Kidney capillary endothelial cell (primary cell): ENCODE measurements around the gene FAHD1.
"Not testable (repeated sequence)": the region's sequence is repeated elsewhere in the genome, so short reads cannot be mapped to it uniquely, and the experiment has no call there.

Experiments
- DNase-seq: peaks from one replicate; pipeline ENCODE4 v3.0.0-alpha.2; 2018; ENCODE audit warnings: low spot score

FAHD1 gene

DNA sequence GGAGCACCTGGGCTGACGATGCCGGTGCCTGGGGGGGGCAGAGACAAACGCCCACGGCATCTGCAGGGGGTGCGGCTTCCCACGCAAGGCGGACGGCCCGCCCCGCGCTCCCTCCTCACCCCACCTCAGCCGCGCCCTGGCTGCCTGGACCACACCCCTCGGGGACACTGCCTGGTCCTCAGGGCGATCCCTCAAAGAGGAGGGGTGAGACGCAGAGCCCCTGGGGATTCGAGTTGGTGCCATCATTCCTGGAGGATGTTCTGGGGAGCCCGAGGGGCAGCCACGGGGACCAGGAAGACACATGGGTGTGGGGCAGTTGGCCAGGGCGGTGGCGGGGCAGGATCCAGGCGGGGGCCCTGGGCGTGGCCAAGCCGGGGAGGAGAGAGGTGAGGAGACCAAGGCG, 37.4 kb upstream of the FAHD1 start:
- no peak for DNase-seq

DNA sequence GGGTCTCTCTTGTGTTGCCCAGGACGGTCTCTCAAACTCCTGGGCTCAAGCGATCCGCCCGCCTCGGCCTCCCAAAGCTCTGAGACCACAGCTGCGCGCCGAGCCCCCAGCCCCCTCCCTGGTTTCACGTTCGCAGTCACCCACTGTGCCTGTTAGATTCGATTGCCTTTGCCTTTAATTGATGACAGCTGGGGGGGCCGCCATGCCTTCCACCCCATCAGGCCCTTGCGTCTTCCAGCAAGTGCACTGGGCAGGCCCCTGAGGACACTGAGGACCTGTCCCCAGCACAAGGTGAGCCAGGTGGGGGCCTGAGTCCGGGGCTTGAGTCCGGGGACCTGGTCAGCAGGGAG, 36.8 kb upstream of the FAHD1 start:
- DNase-seq: no peak

DNA sequence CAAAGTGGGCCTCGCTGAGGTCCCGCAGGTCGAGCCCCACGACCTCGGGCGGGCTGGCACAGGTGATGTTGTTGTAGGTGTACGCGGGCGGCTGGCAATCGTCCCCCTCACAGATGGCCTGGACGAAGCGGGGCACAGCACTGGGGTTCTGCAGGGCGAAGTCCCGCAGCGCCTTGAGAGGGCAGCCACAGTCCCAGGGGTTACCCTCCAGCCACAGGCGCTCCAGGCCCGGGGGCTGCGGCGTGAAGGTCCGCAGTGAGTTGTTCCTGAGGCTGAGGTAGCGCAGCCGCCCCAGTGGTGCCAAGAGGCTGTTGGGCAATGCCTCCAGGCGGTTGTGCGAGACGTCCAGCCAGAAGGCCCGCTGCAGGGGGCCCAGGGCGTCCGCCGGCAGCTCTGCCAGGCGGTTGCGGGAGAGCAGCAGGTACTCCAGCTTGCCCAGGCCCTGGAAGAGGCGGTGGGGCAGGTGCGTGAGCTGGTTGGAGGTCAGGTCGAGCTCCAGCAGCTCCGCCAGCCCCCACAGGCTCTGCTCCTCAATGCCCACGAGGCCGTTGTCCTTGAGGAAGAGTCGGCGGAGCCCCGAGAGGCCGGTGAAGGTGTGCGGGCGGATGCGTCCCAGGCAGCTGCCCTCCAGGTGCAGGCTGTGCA, 36.3 kb upstream of the FAHD1 start:
- no peak for DNase-seq

DNA sequence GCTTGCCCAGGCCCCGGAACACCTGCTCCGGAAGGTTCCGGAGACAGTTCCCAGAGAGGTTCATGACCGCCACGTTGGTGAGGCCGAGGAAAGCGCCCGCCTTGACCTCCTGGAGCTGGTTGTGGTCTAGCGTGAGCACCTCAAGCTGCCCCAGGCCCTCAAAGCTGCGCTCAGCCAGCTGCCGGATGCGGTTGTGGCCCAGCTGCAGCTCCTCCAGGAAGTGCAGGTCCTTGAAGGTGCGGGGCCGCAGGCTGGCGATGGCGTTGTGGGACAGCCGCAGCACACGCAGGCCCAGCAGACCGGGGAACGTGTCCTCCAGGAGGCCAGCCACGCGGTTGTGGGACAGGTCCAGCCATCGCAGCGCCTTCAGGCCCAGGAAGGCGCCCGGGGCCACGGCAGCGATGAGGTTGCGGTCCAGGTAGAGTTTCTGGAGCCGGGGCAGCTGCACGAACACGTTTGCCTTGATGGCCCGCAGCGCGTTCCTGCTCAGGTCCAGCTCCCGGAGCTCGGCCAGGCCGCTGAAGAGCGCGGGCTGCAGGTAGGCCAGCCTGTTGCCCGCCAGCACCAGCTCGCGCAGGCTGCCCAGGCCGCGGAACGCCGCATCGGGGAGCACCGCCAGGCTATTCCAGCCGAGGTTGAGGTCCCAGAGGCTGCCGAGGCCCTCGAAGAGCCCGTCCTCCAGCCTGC, 35.6 kb upstream of the FAHD1 start:
- DNase-seq: no peak

DNA sequence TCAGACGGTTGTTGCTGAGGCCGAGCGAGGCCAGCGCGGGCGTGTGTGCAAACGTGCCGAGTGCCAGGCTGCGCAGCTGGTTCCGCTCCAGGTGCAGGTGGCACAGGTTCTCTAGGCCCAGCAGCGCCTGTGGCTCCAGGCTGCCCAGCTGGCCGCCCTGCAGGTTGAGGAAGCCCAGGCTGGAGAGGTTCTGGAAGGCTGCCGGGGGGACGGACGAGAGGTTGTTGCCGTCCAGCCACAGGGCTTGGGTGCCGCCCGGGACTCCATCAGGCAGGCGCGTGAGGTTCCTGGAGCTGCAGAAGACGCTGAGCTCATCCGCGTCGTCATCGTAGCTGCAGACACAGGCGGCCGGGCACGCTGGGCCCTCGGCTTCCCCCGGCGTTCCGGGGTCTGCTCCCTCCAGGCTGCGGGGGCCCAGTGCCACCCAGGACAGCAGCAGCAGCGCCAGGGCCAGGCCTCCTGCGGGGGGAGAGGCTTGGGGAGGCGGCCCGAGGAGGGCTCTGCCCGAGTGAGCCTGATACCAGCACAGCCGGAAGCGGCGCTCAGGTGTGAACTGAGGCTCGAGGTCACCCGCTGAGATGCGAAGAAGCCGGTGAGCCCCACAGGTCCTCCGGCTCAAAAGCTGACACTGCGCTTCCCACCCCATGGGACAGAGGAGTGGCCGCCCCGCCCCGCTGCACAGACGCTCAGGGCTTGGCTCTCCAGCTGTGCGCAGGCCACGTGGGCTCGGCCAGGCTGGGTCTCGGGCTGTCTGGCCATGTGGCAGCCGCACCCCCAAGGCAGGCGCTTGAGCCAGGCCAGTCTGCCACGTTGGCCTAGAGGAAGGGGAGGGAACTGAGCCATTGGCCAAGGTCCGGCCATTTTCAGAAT, 34.8 kb upstream of the FAHD1 start:
- no peak for DNase-seq

DNA sequence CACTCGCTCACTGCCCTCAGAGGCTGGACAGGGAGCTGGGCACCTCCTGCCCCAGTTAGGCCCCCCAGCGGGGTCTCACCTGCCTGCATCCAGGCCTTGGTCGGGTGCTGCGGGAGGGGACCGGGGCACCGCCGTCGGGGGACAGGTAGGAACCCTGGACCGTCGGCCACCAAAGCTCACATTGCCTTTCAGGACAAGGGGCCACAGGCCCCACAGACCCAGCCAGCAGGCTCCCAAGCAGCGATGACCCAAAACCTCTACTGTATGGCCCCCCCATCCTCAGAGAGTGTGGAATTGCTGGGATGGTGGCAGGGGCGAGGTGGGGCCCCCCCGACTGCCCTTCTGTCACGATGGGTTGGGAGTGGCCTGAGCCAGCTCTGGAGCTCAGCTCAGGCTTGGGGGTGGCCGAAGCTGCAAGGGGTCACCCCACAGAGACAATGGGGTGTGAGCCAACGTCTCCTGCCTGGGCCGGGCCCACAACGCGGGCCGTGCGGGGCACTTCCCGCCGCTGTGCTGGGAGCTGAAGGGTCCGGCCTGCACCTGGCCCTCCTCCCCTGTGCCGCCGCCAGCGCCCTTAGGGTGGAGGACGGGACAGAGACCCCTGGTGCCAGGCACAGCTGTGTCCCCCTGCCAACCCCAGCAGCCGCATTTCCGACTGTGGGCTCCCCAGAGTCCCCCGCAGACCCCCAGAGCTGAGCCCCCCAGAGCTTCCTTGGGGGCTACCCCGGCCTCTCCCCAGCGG, 34.0 kb upstream of the FAHD1 start:
- DNase-seq: no peak

DNA sequence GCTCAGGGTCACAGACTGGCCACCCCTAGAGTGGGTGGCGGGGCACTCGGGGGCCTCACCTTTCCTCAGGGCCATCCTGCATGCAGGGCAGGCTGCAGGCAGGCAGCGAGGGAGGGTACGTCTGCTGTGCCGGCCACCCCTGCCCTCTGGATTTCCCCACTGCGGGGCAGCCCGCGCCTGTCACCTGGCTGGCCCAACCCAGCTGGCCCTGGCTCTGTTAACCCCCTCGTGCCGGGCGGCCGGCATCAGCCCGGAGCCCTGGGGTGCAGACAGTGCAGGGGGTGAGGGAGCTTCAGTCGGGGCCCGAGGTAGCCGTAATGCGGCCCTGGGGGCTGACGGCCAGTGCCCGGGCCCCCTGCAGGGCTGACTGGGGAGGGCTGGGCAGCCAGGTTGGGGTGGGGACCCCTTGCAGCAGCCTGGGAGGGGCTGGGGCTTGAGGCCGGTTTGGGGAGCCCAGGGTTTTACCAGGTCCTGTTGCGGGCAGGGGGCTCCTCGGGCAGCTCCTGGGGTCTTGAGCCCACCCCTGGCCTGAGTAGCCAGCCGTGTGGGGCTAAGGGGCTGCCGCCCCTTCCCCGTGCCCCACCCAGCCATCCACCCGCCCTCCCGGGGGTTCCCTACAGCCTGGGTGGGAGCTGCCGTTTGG, 33.3 kb upstream of the FAHD1 start, which contains the start of gene IGFALS:
TSS of gene IGFALS (minus strand) at position 128 of the 643 bp plus-strand sequence. CDS start at position 75, 53 bp downstream.
- no peak for DNase-seq

DNA sequence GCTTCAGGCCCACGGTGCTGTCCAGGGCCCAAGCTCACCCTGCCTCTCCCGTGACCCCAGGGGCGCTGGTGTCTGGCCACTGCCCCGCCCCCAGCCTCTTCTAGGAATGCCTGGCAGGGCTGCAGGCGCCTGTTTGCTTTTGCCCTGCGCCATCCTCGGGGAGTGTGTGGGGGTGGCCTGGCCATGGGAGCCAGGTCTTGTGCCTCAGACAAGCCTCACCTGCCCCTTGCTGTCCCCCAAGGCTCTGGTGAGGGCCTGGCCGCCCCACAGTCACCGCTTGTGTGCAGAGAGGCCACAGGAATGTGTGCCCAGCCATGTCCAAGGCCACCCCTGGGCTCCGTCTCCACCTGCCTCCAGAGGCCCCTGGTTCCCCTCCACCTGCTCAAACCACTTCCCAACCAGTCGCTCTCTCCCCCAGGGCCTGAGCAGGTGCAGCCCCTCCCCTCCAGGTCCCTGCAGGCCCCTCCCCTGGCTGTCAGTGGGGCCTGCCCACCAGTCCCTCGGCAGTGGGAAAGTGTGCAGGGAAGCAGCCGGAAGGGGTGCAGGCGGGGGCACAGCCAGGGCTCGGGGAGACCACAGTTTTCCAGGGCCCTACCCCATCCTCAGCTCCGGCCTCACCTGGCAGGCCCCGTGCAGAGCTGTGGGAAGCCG, 32.7 kb upstream of the FAHD1 start:
- DNase-seq: no peak

DNA sequence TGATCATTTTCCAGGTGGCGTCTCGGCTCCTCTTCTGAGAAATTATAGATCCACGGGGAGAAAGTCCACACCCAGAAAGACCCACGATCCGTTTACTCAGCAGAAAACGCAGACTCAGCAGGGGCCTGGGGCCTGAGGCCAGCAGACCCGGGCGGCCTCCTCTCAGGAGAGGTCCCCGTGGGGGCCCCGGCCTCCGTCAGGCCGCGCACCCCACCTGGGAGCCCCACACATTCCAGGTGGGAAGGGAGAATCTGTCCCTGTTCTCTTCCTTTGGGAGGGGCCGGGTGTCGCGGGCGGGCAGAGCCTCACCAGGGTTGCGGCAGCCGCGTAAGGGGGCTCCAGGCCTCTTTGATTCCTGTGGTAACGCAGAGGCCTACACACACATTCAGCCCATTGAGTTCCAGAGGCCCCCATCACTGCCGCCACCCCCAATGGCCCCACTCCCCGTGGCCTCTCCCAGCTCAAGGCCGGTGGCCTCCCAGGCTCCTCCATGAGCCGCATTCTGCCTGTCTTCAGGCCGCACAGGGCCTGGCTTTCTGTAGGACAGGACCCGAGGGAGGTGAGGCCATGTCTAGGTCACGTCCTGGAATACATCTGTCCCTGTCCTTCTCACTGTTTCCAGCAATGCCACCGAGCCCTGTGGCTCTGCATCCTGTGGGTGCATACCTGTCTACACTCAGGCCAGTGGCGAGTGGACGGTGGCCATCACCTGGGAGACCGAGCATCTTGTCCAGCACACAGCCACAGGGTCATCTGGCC, 31.9 kb upstream of the FAHD1 start:
- DNase-seq: no peak

DNA sequence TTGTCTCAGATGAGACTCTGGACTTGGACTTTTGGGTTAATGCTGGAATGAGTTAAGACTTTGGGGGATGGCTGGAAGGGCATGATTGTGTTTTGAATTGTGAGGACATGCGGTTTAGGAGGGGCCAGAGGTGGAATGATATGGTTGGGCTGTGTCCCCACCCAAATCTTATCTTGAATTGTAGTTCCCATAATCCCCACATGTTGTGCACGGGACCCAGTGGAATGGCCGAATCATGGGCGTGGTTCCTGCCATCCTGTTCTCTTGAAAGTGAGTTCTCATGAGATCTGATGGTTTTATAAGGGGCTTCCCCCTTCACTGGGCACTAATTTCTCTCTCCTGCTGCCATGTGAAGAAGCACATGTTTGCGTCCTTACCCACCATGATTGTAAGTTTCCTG, 27.7 kb upstream of the FAHD1 start:
- DNase-seq: not testable (repeated sequence)

DNA sequence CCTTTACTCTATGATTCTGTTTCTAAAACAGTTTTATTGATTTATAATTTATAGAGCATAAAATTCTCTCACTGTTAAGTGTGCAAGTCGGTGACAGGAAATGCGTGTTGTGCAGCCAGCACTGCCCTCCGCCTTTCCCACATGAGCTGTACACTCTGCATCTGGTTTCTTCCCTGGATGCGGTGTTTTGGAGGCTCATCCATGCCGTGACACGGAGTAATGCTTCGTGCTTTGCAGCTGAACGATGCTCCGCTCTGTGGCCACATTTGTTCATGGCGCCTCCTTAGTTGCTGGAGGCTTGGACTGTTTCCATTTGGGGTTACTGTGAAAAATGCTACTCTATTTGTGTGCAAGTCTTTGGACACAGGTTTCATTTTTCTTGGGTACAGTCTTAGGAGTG, 26.3 kb upstream of the FAHD1 start:
- DNase-seq: no peak

DNA sequence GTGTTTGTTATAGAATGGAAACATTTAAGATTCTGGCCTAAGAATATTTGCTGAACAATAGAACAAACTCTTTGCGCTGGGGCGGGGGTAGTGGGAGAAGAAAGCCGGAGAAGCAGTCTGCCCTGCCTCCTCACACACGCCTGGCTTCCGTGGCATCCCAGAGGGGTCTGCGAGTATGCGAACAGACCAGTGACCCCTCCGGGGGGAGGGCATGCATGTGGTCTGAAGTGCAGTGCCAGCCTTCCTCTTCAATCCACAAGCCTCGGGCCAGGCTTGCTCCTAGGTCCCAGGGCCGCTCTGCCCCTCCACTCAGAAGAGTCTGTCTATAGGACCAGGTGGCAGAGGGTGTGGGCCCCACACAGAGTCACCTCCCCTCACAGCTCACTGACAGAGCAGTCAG, 19.4 kb upstream of the FAHD1 start:
- no peak for DNase-seq

DNA sequence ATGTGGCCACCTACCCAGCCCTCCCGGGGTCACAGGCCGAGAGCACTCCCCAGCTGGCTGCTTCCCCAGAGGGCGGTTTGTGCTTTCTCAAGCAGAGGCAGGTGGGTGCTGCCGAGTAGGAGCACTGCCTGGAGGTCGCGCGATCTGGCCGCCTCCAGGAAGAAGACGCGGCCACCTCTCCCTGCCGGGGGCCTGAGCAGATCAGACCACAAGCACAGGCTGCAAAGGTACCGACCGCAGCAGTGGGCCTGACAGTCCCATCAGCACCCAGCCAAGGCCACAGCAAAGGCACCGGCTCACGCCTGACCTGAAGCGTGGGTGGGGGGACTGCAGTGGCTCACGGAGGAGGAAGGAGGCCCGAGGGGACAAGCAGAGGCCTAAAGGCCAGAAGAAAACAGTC, 18.3 kb upstream of the FAHD1 start:
- no peak for DNase-seq

DNA sequence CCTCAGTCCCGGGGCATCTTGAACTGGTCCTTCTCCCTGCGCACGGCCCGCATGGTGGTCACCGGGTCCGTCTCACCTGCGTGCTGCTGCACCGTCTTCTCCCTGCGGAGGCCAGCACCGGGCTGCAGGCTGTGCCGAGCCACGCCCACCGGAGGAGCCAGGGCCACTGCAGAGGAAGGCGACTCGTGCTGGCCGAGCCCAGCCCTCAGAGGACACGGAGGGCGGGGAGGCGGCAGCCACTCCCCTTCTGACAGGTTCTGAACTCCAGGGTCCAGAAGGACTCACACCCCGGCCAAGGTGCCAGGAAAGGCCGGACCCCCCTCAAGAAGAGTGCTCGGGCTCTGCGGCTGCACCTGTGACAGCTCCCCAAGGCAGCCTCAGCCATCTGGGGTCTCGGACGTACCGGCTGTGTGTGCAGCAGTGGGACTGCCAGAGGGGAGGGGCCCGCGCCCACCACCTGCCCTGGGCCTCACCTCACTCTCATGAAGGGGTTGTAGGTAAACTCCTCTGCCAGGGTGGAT, 17.7 kb upstream of the FAHD1 start:
- no peak for DNase-seq

DNA sequence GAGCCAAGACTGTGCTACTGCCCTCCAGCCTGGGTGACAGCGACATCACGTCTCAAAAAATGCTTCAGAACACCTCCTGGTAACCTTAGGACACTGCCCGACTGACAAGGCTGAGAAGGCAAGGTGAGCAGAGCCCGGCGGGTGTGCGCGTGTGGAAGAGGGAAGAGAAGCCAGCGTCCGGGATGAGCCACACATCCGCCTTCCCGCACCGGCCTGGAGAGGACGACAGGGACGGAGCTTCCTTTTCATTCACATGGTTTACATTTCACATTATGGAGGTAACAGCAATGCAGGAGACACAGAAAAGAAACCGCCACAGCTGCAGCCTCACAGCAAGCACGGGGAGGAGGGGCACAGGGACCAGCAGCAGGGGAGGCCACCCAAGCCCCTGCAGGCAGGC, 16.9 kb upstream of the FAHD1 start:
- DNase-seq: no peak

DNA sequence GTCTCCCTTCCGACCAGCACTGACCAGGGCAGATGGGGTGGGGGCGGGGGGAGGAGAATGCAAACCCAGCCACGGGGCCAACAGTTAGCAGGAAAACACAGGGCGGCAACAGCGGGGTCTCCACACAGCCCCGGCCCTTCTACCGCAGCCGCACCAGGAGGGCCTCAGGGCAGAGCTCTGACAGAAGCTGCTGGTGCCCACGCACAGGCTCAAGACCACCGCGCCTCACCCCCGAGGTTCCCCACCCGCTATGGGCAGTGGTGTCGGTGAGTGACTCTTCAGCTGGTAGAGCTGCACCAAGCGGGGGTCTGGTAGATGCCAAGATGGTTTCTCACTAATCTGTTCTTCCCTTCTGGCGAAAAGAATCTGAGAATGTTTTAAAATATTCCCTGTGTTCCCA, 16.5 kb upstream of the FAHD1 start:
- no peak for DNase-seq

DNA sequence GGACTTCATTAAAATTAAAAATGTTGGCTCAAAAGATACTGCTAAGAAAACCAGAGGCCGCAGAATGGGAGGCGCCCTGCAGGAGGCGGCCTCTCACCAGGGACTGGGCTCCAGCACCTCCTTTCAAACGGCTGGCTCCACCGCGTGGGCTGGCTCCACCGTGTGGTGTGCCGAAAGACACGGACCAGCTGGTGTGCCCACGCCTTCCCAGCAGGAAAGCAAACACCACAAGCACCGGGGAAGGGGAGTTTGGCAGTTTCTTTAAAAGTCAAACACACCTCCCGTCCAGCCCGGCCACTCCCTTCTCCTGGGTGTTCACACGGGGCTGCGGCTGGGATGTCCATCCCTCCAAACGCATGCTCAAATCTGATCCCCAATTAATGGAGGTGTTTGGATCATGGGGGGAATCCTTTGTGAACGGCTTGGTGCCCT, 14.3 kb upstream of the FAHD1 start:
- peak; percentile 10 for DNase-seq

DNA sequence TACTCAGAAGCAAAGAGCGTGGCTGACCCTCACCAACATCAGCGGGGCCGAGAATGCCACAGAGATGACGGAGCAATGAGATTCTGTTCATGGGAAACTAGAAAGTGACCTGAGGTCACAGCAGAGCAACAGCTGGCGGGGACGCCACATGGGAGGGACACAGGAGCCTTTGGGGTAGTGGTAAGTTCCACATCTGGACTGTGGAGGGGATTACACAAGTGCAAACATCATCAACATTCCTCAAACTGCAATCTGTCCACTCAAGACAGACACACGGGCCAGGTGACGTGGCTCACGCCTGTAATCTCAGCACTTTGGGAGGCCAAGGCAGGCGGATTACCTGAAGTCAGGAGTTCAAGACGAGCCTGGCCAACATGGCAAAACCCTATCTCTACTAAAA, 11.5 kb upstream of the FAHD1 start:
- no peak for DNase-seq

DNA sequence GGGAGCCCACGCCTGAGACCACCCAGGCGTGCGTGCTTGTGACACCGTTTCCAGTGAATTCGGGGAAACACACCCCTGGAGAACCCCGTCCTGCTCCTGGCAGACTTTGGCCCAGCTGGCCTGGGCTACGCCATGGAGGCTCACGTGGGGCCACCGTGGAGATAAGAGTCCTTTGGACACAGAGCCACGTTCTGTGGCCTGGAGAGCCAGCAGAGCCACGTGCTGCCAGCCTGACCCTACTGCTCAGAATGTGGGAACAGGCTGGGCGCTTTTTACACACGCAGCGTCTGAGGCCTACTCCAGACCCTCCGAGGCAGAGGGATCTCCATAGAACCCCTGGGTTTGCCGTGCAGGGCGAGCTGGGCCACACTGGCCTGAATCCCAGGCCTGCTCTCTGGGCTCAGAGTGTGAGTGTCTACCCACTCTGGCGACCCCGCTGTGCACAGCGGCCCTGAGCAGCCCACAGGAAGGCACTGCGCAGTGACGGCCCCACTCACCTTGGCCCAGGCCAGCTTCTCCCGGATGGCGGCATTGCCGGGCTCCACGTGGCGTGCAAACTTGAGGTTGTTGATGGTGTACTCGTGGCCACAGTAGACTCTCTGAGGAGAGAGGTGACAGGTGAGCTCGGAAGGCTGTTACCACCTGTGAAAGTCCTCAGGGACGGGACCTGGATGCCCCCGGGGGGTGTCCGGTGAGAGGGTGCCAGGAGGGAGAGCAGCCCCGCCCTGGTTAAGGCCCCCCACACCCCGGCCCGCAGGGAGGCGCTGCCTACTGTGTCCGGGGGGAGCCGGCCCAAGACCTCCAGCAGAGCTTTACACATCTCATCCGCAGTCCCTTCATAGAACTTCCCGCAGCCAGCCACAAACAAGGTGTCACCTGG, 10.4 kb upstream of the FAHD1 start:
- no peak for DNase-seq

DNA sequence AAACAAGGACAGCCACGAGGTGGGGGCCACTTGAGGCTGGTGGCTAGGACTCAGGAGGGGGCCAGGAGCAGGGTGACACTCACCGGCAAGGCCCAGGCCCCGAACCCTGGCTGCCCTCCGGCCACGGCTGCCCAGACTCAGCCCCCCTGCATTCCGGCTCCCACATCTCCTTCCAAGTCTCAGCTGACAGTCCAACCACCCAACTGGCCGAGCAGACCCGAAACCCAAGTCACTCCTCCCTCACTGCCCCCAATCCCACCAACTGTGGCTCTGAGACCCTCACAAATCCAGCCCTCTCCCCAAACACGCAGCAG, 9.8 kb upstream of the FAHD1 start:
- DNase-seq: no peak
